Measurements from ENCODE around the gene POC1A.
A peak's percentile ranks its signal among the peaks of the same experiment; 100 is the strongest.

The POC1A gene

GRCh38 chr3:52056968-52057811 is 97.0 kb downstream of the POC1A start (continued):
- TF ChIP-seq ZNF140 (tag by site-specific recombination; IDR thresholded peaks at IDR 0.05) (no peak), ZNF621 (tag by site-specific recombination; IDR thresholded peaks at IDR 0.05) (no peak), ZNF544 (tag by site-specific recombination; IDR thresholded peaks at IDR 0.05) (no peak), ZNF148 (tag by site-specific recombination; IDR thresholded peaks at IDR 0.05; ENCODE audit: borderline replicate concordance) (no peak), ZNF76 (tag by site-specific recombination; IDR thresholded peaks at IDR 0.05; ENCODE audit: borderline replicate concordance, low read depth) (peak; percentile 47; the same call in 1 of the 2 replicates), ZNF138 (tag by site-specific recombination; IDR thresholded peaks at IDR 0.05; ENCODE audit: borderline replicate concordance) (no peak), ZNF18 (tag by site-specific recombination; IDR thresholded peaks at IDR 0.05) (no peak), ZNF701 (tag by site-specific recombination; IDR thresholded peaks at IDR 0.05) (no peak), SALL2 (tag by site-specific recombination; IDR thresholded peaks at IDR 0.05; ENCODE audit: borderline replicate concordance) (no peak), PRDM4 (tag by site-specific recombination; IDR thresholded peaks at IDR 0.05) (no peak), ZXDB (tag by site-specific recombination; IDR thresholded peaks at IDR 0.05) (peak; percentile 73), ZNF221 (tag by site-specific recombination; IDR thresholded peaks at IDR 0.05; ENCODE audit: borderline replicate concordance) (no peak), ZNF426 (tag by site-specific recombination; IDR thresholded peaks at IDR 0.05) (no peak), ZNF514 (tag by site-specific recombination; IDR thresholded peaks at IDR 0.05) (no peak), ZNF169 (tag by site-specific recombination; IDR thresholded peaks at IDR 0.05) (no peak), ZBTB8A (tag by site-specific recombination; IDR thresholded peaks at IDR 0.05) (peak; percentile 88), AEBP2 (tag by site-specific recombination; IDR thresholded peaks at IDR 0.05; ENCODE audit: borderline replicate concordance) (no peak), BCL6B (tag by site-specific recombination; IDR thresholded peaks at IDR 0.05) (no peak), ZNF175 (tag by site-specific recombination; IDR thresholded peaks at IDR 0.05) (no peak), ZNF785 (tag by site-specific recombination; IDR thresholded peaks at IDR 0.05) (no peak), ZNF112 (tag by site-specific recombination; IDR thresholded peaks at IDR 0.05) (no peak), KLF9 (tag by site-specific recombination; IDR thresholded peaks at IDR 0.05; ENCODE audit: low read depth) (peak; percentile 85), ZBTB17 (tag by site-specific recombination; IDR thresholded peaks at IDR 0.05) (peak; percentile 79), ZNF350 (tag by site-specific recombination; IDR thresholded peaks at IDR 0.05) (peak; percentile 99), ZFP69B (tag by site-specific recombination; IDR thresholded peaks at IDR 0.05) (peak; percentile 73), ZNF423 (tag by site-specific recombination; IDR thresholded peaks at IDR 0.05) (no peak), ZNF311 (tag by site-specific recombination; IDR thresholded peaks at IDR 0.05; ENCODE audit: borderline replicate concordance) (no peak), WT1 (tag by site-specific recombination; IDR thresholded peaks at IDR 0.05) (no peak)
- TF ChIP-seq, protein P1, sequence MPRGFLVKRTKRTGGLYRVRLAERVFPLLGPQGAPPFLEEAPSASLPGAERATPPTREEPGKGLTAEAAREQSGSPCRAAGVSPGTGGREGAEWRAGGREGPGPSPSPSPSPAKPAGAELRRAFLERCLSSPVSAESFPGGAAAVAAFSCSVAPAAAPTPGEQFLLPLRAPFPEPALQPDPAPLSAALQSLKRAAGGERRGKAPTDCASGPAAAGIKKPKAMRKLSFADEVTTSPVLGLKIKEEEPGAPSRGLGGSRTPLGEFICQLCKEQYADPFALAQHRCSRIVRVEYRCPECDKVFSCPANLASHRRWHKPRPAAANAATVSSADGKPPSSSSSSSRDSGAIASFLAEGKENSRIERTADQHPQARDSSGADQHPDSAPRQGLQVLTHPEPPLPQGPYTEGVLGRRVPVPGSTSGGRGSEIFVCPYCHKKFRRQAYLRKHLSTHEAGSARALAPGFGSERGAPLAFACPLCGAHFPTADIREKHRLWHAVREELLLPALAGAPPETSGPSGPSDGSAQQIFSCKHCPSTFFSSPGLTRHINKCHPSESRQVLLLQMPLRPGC (tag by site-specific recombination; IDR thresholded peaks at IDR 0.05): no peak

Data from HEK293 (cell line).